Endothelial cell of umbilical vein (primary cell): ENCODE results near the gene KRTAP5-2. TPM values are rescaled to one million over a fixed set of nuclear protein-coding genes. Genes with fewer than 3 reads are reported as not detected.

Source experiments
- BruUV-seq: library from RNA; stranded (reverse); fragments of 400-500 nt; replicated peaks from 2 replicates; lab custom pipeline; 2021; lab: Mats Ljungman, UMichigan
- CTCF ChIA-PET: fragments of 300-600, 350-600 bp; sonication (Branson Sonifier 250); formaldehyde crosslinking; loops from one replicate; lab custom pipeline; 2021; ENCODE audit warnings: antibody characterized with exemption, inconsistent platforms; lab: Charles Lee
- POLR2A ChIA-PET: fragments of 300-600, 350-600 bp; sonication (Branson Sonifier 250); formaldehyde crosslinking; loops from one replicate; lab custom pipeline; 2021; ENCODE audit warnings: antibody characterized with exemption, inconsistent platforms; lab: Charles Lee
- DNase-seq: peaks from one replicate; pipeline ENCODE4 v3.0.0-alpha.2; 2011; ENCODE audit warnings: low read depth, low spot score
- FAIRE-seq: peaks from 2 replicates; lab custom pipeline; 2011; peaks lifted over from hg19 to GRCh38; lab: Jason Lieb, UNC
- H2AFZ ChIP-seq: 2 replicates; pipeline ENCODE4 v1.6.0; 2012; ENCODE audit warnings: low read depth, low read length, control low read depth, inconsistent platforms
- H3K27ac ChIP-seq: 2 replicates; pipeline ENCODE4 v1.5.1; 2011; ENCODE audit warnings: low read depth, mild to moderate bottlenecking, control low read depth, low read length, moderate library complexity; ENCODE audit not compliant: insufficient read depth
- H3K27me3 ChIP-seq, 2 experiments: 2 replicates each; pipeline versions ENCODE4 v1.6.0 to v1.6.1; 2011; ENCODE audit warnings: low read length in 2 of 2, mixed read lengths in 1 of 2; ENCODE audit not compliant: control insufficient read depth in 2 of 2, insufficient read depth in 2 of 2
- H3K36me3 ChIP-seq, 2 experiments: 2 replicates in 1 of 2; 3 replicates in 1 of 2; pipeline ENCODE4 v1.5.1; 2011; ENCODE audit warnings: low read length in 2 of 2, mild to moderate bottlenecking in 1 of 2, moderate library complexity in 1 of 2; ENCODE audit not compliant: control insufficient read depth in 2 of 2, insufficient read depth in 2 of 2; ENCODE audit errors: extremely low read depth in 1 of 2
- H3K4me1 ChIP-seq: 3 replicates; pipeline ENCODE4 v1.5.1; 2011; ENCODE audit warnings: mild to moderate bottlenecking, low read length; ENCODE audit not compliant: control insufficient read depth, insufficient read depth; ENCODE audit errors: extremely low read depth
- H3K4me2 ChIP-seq: 2 replicates; pipeline ENCODE4 v1.6.1; 2011; ENCODE audit warnings: low read length, control low read depth, mixed read lengths; ENCODE audit not compliant: insufficient read depth
- H3K4me3 ChIP-seq, 3 experiments: fragments of 200-600 bp in 1 of 3; sonication (generic), shearing (Covaris generic) in 1 of 3; replicated peaks in 1 of 3; 2 replicates each; pipeline ENCODE4 v1.5.1; 2011 to 2016; ENCODE audit warnings: control low read depth in 3 of 3, low read length in 3 of 3, mild to moderate bottlenecking in 2 of 3, inconsistent platforms in 1 of 3, low read depth in 1 of 3, moderate library complexity in 1 of 3; ENCODE audit not compliant: insufficient read depth in 1 of 3
- H3K79me2 ChIP-seq: 2 replicates; pipeline ENCODE4 v1.6.0; 2012; ENCODE audit warnings: low read length, inconsistent platforms; ENCODE audit not compliant: control insufficient read depth, insufficient read depth
- H3K9ac ChIP-seq: replicated peaks from 2 replicates; pipeline ENCODE3; 2011; ENCODE audit warnings: low read length, control low read depth; ENCODE audit not compliant: insufficient read depth; ENCODE audit errors: extremely low read depth
- H3K9me1 ChIP-seq: replicated peaks from 3 replicates; pipeline ENCODE4 v1.6.0; 2011; ENCODE audit warnings: mild to moderate bottlenecking, low read length; ENCODE audit not compliant: control insufficient read depth, insufficient read depth; ENCODE audit errors: extremely low read depth
- H3K9me3 ChIP-seq: replicated peaks from 2 replicates; pipeline ENCODE4 v1.5.1; 2012; ENCODE audit warnings: low read length, inconsistent platforms; ENCODE audit not compliant: control insufficient read depth, insufficient read depth
- H4K20me1 ChIP-seq: replicated peaks from 2 replicates; pipeline ENCODE3; 2011; ENCODE audit warnings: mild to moderate bottlenecking, low read length; ENCODE audit not compliant: control insufficient read depth, insufficient read depth; ENCODE audit errors: extremely low read depth
- EZH2 ChIP-seq: IDR thresholded peaks from 2 replicates; pipeline ENCODE4 v1.6.1; 2012; ENCODE audit warnings: borderline replicate concordance, low read depth, mild to moderate bottlenecking, moderate library complexity, low read length, inconsistent platforms; ENCODE audit not compliant: severe bottlenecking
- FOS ChIP-seq: IDR thresholded peaks from 2 replicates; pipeline ENCODE4 v1.6.1; 2011; ENCODE audit warnings: mild to moderate bottlenecking, low read length, moderate library complexity, borderline replicate concordance; ENCODE audit not compliant: insufficient read depth
- GATA2 ChIP-seq: IDR thresholded peaks from 2 replicates; pipeline ENCODE4 v1.7.0; 2011; ENCODE audit warnings: low read depth, mild to moderate bottlenecking, moderate library complexity, mixed read lengths, low read length; ENCODE audit not compliant: insufficient read length, insufficient read depth
- JUN ChIP-seq: IDR thresholded peaks from 2 replicates; pipeline ENCODE4 v1.6.1; 2011; ENCODE audit warnings: borderline replicate concordance, low read depth; ENCODE audit not compliant: insufficient read length, insufficient read depth
- MYC ChIP-seq: IDR thresholded peaks from one replicate; pipeline ENCODE4 v1.6.1; 2011; ENCODE audit warnings: mild to moderate bottlenecking, low read depth, low read length
- POLR2A ChIP-seq: IDR thresholded peaks from 2 replicates; pipeline ENCODE4 v1.6.1; 2012; ENCODE audit warnings: low read depth, mild to moderate bottlenecking, control low read depth, low read length
- POLR2AphosphoS5 ChIP-seq: IDR thresholded peaks from 2 replicates; pipeline ENCODE4 v1.6.1; 2012; ENCODE audit warnings: low read depth, mild to moderate bottlenecking, control low read depth, low read length, moderate library complexity; ENCODE audit not compliant: insufficient read depth
- dilution Hi-C: fragments of 300-500 bp; cut with MboI; formaldehyde crosslinking; loops from one replicate; pipeline ENCODE4 v1.15.0; 2019; ENCODE audit warnings: low sequenced_read_pairs; ENCODE audit not compliant: extremely low pct_ligation_motif_present
- intact Hi-C: fragments of 100-400 bp; cut with micrococcal nuclease; formaldehyde crosslinking; loops from one replicate; pipeline ENCODE4 v1.10.0; 2022
- polyA plus RNA-seq, 4 experiments: library from polyadenylated mRNA; depleted of rRNA in 3 of 4; stranded (reverse) in 3 of 4; unstranded in 1 of 4; fragments of >200 nt; gene quantifications; 2 replicates each; pipeline versions ENCODE4 v1.2.1 to v1.2.3, GENCODE V29; 2011 to 2012; ENCODE audit warnings: missing spikeins in 1 of 4
- total RNA-seq: library from RNA; stranded (reverse); gene quantifications from 2 replicates; pipeline ENCODE4 v1.2.3, GENCODE V29; 2021
- TF ChIP-seq, protein P1 (sequence below), 2 donors: IDR thresholded peaks; 1 replicate in 1 of 2; 2 replicates in 1 of 2; pipeline ENCODE4 v1.5.1; 2011; ENCODE audit warnings: low read length in 2 of 2, mild to moderate bottlenecking in 2 of 2, moderate library complexity in 2 of 2, control low read depth in 1 of 2, inconsistent platforms in 1 of 2, low read depth in 1 of 2; ENCODE audit not compliant: insufficient read depth in 1 of 2; ENCODE audit errors: extremely low read depth in 1 of 2
- TF ChIP-seq, protein P2 (sequence below): IDR thresholded peaks from 2 replicates; pipeline ENCODE4 v1.6.1; 2011; ENCODE audit not compliant: insufficient read depth, insufficient read length

KRTAP5-2 gene
- total and polyA plus RNA-seq, 2 donors (not counting 3 experiments of a cell fraction or from before 2014, with no cell fraction given): not detected

DNA sequence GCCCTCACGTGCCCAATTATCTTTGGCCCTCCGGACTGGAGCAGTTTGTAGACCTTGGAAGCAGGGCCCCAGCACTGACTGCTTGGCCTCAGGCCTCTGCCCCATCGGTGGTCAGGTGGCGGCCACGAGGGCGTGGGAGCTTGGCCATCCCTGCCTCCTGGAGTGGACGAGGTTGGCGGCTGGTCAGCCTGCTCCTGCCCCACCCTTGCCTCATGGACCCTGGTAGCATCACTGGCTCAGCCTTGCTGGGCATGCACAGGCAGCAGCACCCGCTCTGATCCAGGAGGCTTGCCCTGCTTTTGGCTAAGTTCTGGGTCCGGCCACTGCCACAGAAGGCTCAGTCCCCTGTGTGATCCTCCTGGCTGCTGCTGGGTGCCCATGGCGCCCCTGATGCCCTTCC is 6.1 kb upstream of the KRTAP5-2 start:
- H3K4me2 ChIP-seq: no peak overlapping the region
- TF ChIP-seq GATA2 (no peak), POLR2AphosphoS5 (no peak), POLR2A (no peak)
- TF ChIP-seq, protein P1, sequence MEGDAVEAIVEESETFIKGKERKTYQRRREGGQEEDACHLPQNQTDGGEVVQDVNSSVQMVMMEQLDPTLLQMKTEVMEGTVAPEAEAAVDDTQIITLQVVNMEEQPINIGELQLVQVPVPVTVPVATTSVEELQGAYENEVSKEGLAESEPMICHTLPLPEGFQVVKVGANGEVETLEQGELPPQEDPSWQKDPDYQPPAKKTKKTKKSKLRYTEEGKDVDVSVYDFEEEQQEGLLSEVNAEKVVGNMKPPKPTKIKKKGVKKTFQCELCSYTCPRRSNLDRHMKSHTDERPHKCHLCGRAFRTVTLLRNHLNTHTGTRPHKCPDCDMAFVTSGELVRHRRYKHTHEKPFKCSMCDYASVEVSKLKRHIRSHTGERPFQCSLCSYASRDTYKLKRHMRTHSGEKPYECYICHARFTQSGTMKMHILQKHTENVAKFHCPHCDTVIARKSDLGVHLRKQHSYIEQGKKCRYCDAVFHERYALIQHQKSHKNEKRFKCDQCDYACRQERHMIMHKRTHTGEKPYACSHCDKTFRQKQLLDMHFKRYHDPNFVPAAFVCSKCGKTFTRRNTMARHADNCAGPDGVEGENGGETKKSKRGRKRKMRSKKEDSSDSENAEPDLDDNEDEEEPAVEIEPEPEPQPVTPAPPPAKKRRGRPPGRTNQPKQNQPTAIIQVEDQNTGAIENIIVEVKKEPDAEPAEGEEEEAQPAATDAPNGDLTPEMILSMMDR (IDR thresholded peaks at IDR 0.05; ENCODE audit: extremely low read depth in 1 of 2, insufficient read depth in 1 of 2, low read depth in 1 of 2, low read length in 2 of 2): no peak
- intact Hi-C loops: no loop called here

DNA sequence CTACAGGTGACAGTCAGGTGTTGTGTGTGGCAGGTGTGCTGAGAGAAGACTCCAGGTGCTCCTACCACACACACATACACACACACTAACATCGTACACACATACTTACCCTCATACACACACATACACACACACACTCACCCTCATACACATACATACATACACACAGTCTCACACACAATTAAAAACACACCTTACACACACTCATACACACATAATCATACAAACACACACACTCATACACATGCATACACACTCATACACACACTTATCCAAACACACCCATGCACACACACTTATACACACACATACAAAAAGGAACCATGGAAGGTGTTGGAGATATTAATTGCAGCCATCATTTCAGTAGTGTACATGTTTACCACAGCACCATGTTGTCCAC is 5.5 kb upstream of the KRTAP5-2 start:
- TF ChIP-seq POLR2A: no peak
- TF ChIP-seq, protein P2, sequence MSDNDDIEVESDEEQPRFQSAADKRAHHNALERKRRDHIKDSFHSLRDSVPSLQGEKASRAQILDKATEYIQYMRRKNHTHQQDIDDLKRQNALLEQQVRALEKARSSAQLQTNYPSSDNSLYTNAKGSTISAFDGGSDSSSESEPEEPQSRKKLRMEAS: no peak
- TF ChIP-seq, protein P1 (IDR thresholded peaks at IDR 0.05; ENCODE audit: extremely low read depth in 1 of 2, insufficient read depth in 1 of 2, low read depth in 1 of 2, low read length in 2 of 2): no peak
- TF ChIP-seq GATA2: no peak
- no peak for TF ChIP-seq POLR2AphosphoS5
- TF ChIP-seq JUN: no peak
- TF ChIP-seq FOS: no peak
- no peak for TF ChIP-seq MYC
- TF ChIP-seq EZH2: no peak
- H3K36me3 ChIP-seq: no peaks in the 10 kb centered on the region
- no peak overlapping the region for H3K4me3 ChIP-seq
- no TSS peak for BruUV-seq
- CTCF ChIA-PET: no interaction called here
- no peaks in the 10 kb centered on the region for H3K9me3 ChIP-seq
- FAIRE-seq: no peak
- H3K9me1 ChIP-seq: no peaks in the 10 kb centered on the region
- H3K9ac ChIP-seq: no peak overlapping the region
- no peak overlapping the region for H3K27ac ChIP-seq
- POLR2A ChIA-PET: no interaction called here
- no peaks in the 10 kb centered on the region for H4K20me1 ChIP-seq
- no peak overlapping the region for H2AFZ ChIP-seq
- H3K79me2 ChIP-seq: no peaks in the 10 kb centered on the region
- H3K27me3 ChIP-seq: peaks cover 0 to 2% of the 10 kb centered on the region in 2 experiments
- no peaks in the 10 kb centered on the region for H3K4me1 ChIP-seq
- no peak for DNase-seq
- intact Hi-C loops: no loop called here
- no peak overlapping the region for H3K4me2 ChIP-seq
- dilution Hi-C loops: no loop called here

More for the DNA sequence above, 6.1 kb upstream of the KRTAP5-2 start:
- Histone ChIP-seq H3K9me3 (no peaks in the 10 kb centered on the region), H4K20me1 (no peaks in the 10 kb centered on the region), H3K4me1 (no peaks in the 10 kb centered on the region), H3K27ac (no peak overlapping the region), H3K9ac (no peak overlapping the region), H3K79me2 (no peaks in the 10 kb centered on the region), H3K27me3 (peaks cover 0 to 2% of the 10 kb centered on the region in 2 experiments), H3K36me3 (no peaks in the 10 kb centered on the region), H2AFZ (no peak overlapping the region), H3K4me3 (no peak overlapping the region), H3K9me1 (no peaks in the 10 kb centered on the region)
- no TSS peak for BruUV-seq
- DNase-seq (no peak), FAIRE-seq (no peak)
- dilution Hi-C loops: no loop called here
- POLR2A ChIA-PET: no interaction called here
- CTCF ChIA-PET: no interaction called here
